Activated T-cell treated with anti-CD3 and anti-CD28 coated beads for 4 hours (primary cell): Measurements from ENCODE around the gene LIMA1.
A peak's percentile ranks its signal among the peaks of the same experiment; 100 is the strongest.
"Not testable (repeated sequence)": the region's sequence is repeated elsewhere in the genome, so short reads cannot be mapped to it uniquely, and the experiment has no call there.

ENCODE experiments used
- DNase-seq: peaks from one replicate; pipeline ENCODE4 v3.0.0-alpha.2; 2020

Gene LIMA1

DNA sequence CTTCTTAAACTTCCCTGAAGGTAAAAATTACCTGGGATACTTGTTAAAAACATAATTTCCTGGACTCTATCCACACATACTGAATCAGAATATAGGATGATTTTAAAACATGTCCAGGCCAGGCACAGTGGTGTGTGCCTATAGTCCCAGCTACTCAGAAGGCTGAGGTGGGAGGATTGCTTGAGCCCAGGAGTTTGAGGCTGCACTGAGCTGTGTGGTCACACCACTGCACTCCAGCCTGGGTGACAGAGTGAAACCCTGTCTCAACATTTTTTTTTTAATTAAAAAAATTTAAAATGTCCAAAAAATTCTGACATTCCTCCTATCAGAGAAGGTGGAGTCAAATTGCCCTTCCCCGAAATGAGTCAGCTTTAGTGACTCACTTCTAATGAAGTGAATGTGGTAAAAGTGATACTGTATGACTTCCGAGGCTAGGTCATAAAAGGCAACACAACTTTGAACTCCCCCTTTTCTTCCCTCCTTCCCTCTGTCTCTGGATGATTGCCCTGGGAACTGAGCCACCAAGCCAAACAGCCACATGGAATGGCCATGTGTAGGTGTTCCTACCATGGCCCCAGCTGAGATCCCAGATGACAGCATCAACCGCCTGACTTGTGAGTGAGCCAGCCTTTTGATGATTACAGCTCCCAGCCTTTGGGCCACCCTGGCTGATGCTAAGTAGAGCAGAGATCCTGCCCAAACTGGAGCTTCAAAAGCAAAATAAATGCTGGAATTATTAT, 36.3 kb downstream of the LIMA1 start:
- no peak for DNase-seq

GRCh38 chr12:50246197-50246865, 37.0 kb downstream of the LIMA1 start:
- no peak for DNase-seq

- DNase-seq: no peak
These were observed 39.8 kb downstream of the LIMA1 start for GRCh38 chr12:50243507-50243906.

DNA sequence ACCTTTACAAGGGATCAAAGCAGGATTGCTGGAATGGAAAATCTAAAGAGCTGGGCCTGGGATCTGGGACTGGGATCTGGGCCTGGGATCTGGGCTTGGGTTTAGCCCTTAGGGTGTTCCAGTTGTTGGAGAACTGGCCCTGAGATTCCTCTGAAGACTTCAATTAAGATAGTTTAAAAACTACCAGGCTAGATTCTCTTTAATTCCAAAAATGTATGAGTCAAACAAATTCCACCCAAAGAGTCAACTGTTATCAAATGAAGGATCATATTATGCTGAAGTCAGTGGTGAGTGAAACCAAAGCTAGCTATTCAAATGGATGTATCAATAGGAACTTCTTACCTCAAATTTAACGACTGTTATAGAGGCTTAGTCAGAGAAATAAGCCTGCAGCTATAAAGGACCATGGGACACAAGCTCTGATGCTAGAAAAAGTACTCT, 40.5 kb downstream of the LIMA1 start:
- DNase-seq: no peak

DNA sequence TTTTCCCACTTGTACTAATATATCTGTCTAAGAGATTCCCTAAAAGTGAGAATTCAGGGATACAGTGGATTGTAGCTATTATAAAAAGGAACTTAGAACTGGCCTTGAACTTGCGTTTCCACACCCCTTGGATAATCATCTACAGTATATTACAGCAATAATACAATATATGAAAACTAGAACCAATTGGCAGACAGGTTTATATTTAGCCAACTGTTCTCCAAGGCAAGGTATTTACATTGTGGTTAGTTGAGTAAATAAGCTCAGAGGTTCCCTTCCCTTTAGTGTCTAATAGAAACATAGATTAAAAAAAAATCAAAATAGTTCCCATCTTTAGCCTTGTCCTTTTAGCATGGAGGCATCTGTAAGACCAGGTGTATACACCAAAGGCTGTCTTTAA, 42.1 kb downstream of the LIMA1 start:
- no peak for DNase-seq

DNA sequence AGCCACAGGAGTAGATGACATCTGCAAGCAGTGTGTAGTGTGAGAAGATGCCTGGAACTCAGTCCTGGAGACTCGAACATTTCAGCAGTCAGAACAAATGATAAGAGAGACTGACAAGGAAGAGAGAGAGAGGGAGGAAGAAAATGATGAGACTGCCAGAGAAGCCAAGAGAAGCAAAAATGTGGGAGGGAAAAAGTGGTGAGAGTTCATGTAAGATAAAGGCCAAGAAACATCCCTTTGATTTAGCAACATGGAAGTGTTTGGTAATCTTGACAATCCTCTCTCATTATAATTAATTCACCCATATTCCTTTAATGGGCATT, 42.6 kb downstream of the LIMA1 start:
- DNase-seq: no peak

DNA sequence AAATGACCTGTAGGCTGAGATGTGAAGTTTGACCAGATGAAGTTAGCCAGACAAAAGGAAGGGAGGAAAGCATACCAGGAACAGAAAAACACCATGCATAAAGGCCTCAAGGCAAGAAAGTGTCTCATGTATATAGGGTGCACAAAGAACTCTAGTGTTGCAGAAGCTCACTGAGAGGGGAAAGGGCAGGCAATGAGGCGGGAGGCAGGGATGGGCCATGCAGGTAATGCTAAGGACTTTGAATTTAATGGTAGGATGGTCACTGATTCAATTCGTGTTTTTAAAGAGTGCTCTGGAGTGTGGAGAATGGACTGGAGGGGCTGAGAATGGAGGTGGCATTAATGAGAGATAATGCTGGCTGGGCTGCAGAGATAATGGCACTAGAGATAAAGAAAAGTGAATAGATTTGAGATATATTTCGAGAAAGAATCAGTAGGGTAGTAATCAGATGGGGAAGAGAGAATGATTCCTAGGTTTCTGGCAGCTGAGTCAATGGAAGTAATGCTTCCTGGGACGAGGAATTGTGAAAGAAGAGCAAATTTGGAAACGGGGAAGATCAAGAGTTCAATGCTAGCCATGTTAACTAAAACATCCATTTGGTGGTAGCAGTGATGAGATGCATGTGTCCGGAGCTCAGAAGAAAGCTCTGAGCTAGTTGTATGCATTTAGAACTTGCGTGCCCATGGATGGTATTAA, 43.1 kb downstream of the LIMA1 start:
- DNase-seq: no peak

DNA sequence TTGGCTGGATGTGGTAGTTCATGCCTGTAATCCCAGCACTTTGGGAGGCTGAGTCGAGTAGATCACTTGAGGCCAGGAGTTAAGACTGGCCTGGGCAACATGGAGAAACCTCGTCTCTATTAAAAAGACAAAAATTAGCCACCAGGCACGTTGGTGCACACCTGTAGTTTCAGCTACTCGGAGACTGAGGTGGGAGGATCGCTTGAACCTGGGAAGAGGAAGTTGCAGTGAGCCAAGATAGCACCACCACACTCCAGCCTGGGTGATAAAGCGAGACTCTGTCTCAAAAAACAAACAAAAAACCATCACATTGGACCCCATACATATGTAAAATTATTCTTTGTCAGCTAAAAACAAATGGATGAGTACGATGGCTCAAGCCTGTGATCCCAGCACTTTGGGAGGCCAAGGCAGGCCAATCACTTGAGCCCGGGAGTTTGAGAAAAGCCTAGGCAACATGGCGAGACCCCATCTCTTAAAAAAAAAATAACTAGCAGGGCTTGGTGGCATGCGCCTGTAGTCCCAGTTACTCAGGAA, 43.9 kb downstream of the LIMA1 start:
- no peak for DNase-seq

DNA sequence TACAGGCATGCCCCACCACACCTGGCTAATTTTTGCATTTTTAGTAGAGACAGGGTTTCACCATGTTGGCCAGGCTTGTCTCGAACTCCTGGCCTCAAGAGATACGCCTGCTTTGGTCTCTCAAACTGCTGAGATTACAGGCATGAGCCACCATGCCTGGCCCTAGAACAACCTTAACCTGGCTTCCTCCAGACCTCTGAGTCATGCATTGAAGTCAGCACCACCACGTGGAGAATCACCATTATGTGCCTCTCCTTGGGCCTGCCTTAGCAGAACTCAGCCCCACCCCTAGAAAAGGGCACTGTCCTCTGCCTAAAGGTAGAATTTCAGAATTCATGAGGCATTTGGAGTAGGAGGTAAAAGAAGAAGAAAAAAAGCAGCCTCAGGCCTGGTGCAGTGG, 49.0 kb downstream of the LIMA1 start:
- no peak for DNase-seq

- DNase-seq: no peak
These were observed 50.5 kb downstream of the LIMA1 start for GRCh38 chr12:50232771-50233209.

- DNase-seq: no peak
These were observed 51.1 kb downstream of the LIMA1 start for GRCh38 chr12:50232206-50232605.

GRCh38 chr12:50231346-50231745, 52.0 kb downstream of the LIMA1 start:
- DNase-seq: no peak

DNA sequence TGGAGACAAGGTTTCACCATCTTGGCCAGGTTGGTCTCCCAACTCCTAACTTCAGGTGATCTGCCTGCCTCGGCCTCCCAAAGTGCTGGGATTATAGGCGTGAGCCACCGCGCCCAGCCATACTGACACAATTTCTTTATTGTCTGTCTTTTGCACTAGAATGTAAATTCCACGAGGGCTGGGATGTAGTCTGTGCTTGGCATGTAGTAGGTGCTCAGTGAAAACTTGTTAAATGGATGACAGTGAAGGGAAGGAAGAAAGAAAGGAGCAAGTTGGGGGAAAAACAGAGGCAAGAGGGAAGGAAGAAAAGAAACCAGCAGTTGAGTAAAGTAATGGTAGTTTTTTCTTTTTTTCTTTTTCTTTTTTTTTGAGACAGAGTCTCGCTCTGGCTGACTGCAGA, 53.1 kb downstream of the LIMA1 start:
- DNase-seq: no peak

DNA sequence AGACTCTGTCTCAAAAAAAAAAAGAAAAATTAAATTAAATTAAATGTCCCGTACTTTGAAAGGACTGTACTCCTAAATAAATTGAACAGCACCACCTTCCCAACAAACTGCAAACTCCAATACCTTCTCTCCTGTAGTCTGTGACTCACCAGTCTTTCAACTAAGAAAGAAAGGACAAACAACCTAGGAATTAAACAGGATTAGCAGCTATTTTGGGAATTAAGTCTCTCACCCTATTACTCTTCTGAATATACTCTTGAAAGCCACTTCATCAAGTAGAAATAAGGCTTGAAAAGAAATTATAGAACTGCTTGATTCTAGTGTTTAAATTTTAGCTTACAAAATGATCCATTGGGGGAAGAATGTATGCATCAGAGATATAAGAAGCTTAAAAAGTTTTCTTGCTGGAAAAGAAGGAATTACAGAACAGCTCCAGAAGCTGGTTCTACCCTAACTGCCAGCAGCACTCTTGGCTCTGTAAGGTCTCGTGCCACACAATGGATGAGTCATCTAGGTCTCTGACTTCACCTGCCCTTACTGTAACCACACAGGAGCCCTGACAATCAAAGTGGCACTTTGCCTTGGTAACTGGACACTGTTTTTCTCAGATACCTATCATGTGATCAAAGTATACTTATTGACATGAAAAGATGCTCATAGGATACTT, 59.2 kb downstream of the LIMA1 start:
- peak; percentile 24 for DNase-seq

- DNase-seq: no peak
These were observed 61.0 kb downstream of the LIMA1 start for GRCh38 chr12:50222275-50222783.

GRCh38 chr12:50221228-50222008, 61.9 kb downstream of the LIMA1 start:
- DNase-seq: no peak

DNA sequence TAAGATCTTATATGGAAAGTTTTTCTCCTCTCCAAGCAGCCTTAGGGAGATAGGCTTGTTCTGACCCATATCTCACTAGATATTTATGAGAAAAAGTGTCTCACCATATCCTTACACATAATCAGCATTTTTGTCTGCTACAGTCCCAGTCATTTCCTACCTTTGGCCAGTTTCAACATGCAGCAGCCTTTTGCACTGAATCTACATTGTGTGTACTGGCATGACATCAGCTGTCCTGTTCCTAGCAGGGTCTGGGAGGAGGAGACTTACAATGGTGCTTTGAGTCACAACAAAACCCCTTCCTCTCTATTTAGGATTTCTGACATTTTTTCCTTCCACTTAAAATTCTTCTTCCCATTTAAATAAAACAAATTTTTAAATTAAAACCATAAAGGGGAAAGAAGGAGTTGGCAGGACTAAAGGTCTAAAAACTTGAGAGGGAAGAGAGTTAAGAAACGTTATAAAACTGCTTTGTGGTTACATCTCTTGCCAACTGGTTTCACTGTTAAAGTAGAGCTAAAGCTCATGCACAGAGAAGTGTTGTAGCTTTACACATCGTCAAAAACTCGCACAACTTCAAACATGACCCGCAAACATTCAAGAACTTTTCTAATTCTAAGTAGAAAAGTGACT, 62.8 kb downstream of the LIMA1 start:
- DNase-seq: no peak

- no peak for DNase-seq
These were observed 63.8 kb downstream of the LIMA1 start for GRCh38 chr12:50219544-50219943.

GRCh38 chr12:50219001-50219400, 64.3 kb downstream of the LIMA1 start:
- DNase-seq: not testable (repeated sequence)

DNA sequence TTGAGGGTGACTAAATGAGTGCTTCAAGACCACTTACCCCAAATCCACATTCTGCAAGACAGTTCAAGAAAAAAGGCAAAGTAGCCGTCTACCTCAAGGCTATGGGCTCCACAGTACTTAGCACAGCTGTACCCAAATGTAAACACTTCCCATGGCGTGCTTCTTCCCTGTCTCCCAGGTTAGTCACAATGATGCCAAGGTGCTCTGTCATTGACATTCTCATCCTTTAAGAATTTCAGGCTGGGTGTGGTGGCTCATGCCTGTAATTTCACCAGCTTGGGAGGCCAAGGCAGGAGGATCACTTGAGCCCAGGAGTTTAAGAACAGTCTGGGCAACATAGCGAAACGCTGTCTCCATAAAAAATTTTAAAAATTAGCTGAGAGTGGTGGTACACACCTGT, 64.9 kb downstream of the LIMA1 start:
- DNase-seq: no peak

GRCh38 chr12:50217202-50217601, 66.1 kb downstream of the LIMA1 start:
- no peak for DNase-seq

DNA sequence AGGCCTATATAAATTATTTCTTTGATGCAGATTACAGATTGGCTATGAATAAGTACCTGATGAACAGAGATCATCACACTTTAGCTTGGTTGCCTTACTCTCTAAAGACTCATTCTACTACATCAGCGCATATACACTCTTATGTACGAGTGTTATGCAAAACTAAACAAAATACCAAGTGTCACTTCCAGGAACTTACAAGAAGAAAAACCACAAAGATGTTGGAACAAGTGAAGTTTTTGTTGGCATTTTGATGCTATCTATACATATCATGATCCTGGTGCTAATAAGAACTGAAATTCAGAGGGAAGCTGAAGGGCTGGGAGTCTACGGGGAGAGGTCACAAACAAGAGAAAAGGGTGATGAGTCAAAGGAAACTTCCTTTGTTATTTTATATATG, 68.3 kb downstream of the LIMA1 start:
- no peak for DNase-seq
